ENCODE measurements around the gene TLCD3B.
"Not testable (repeated sequence)": the region's sequence is repeated elsewhere in the genome, so short reads cannot be mapped to it uniquely, and the experiment has no call there.

Gene TLCD3B

GRCh38 chr16:30060836-30061554, 29.9 kb upstream of the TLCD3B start:
- DNase-seq (ENCODE audit: low read depth in 1 of 2, low spot score in 1 of 2) = no peak

GRCh38 chr16:30060346-30060745, 29.3 kb upstream of the TLCD3B start:
- DNase-seq (ENCODE audit: low read depth in 1 of 2, low spot score in 1 of 2) = no peak

- no peak for DNase-seq (ENCODE audit: low read depth in 1 of 2, low spot score in 1 of 2)
Observed at GRCh38 chr16:30054959-30055553, 24.0 kb upstream of the TLCD3B start.

- DNase-seq (ENCODE audit: low read depth in 1 of 2, low spot score in 1 of 2) = no peak
Observed at GRCh38 chr16:30054451-30054850, 23.4 kb upstream of the TLCD3B start.

- DNase-seq (ENCODE audit: low read depth in 1 of 2, low spot score in 1 of 2) = no peak
Observed at GRCh38 chr16:30053376-30054015, 22.4 kb upstream of the TLCD3B start.

- DNase-seq (ENCODE audit: low read depth in 1 of 2, low spot score in 1 of 2) = peak; percentile 87 to 91
Observed at GRCh38 chr16:30052671-30053372, 21.8 kb upstream of the TLCD3B start.

- no peak for DNase-seq (ENCODE audit: low read depth in 1 of 2, low spot score in 1 of 2)
Observed at GRCh38 chr16:30051518-30051917, 20.4 kb upstream of the TLCD3B start.

GRCh38 chr16:30049871-30050270, 18.8 kb upstream of the TLCD3B start:
- no peak for DNase-seq (ENCODE audit: low read depth in 1 of 2, low spot score in 1 of 2)

GRCh38 chr16:30046588-30046987, 15.5 kb upstream of the TLCD3B start:
- DNase-seq (ENCODE audit: low read depth in 1 of 2, low spot score in 1 of 2) = no peak

- no peak for DNase-seq (ENCODE audit: low read depth in 1 of 2, low spot score in 1 of 2)
Observed at GRCh38 chr16:30046178-30046577, 15.1 kb upstream of the TLCD3B start.

- no peak for DNase-seq (ENCODE audit: low read depth in 1 of 2, low spot score in 1 of 2)
Observed at GRCh38 chr16:30041841-30042240, 10.8 kb upstream of the TLCD3B start.

- not testable (repeated sequence) for DNase-seq (ENCODE audit: low read depth in 1 of 2, low spot score in 1 of 2)
Observed at GRCh38 chr16:30040690-30041089, 9.6 kb upstream of the TLCD3B start.

GRCh38 chr16:30040221-30040620, 9.2 kb upstream of the TLCD3B start:
- DNase-seq (ENCODE audit: low read depth in 1 of 2, low spot score in 1 of 2) = no peak

GRCh38 chr16:30033270-30033669, 2.2 kb upstream of the TLCD3B start:
- DNase-seq (ENCODE audit: low read depth in 1 of 2, low spot score in 1 of 2) = no peak

- peak; percentile 38 to 58 for DNase-seq (ENCODE audit: low read depth in 1 of 2, low spot score in 1 of 2)
Observed at GRCh38 chr16:30032083-30032819, 1.2 kb upstream of the TLCD3B start.

- no peak for DNase-seq (ENCODE audit: low read depth in 1 of 2, low spot score in 1 of 2)
Observed at GRCh38 chr16:30031477-30031918, 427 bp upstream of the TLCD3B start.

GRCh38 chr16:30030011-30030685, 923 bp downstream of the TLCD3B start:
- DNase-seq (ENCODE audit: low read depth in 1 of 2, low spot score in 1 of 2) = no peak

GRCh38 chr16:30028438-30029076, 2.5 kb downstream of the TLCD3B start:
- no peak for DNase-seq (ENCODE audit: low read depth in 1 of 2, low spot score in 1 of 2)

- DNase-seq (ENCODE audit: low read depth in 1 of 2, low spot score in 1 of 2) = no peak
Observed at GRCh38 chr16:30027588-30028437, 3.3 kb downstream of the TLCD3B start.

All from activated CD4-positive, alpha-beta T cell treated with anti-CD3 and anti-CD28 coated beads, Interleukin-2, amount 50 U/mL, for 24 hours (primary cell).